ENCODE data around the gene FOXA2. TPM values are rescaled to one million over a fixed set of nuclear protein-coding genes. Genes with fewer than 3 reads are reported as not detected.

The FOXA2 gene
- total RNA-seq, 1 donor from 2014 or later, result 141 TPM

DNA sequence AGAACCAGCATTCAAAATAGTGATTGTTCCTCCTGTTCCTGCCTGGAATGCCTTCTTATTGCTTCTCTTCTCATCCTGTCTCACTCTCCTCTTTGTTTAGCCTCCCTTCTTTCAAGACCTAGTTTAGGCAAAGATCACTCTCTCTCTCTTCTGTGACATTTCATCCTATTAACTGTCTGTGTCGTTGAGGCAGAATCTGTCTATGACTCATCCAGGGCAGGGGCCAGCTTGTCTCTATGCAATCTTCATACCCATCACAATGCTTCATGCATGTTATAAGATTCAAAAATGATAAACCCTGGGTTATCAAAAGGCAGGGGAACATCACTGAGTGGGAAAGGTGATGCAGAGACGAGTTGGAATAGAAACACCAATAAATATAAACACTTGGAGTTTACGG, 32.2 kb upstream of the FOXA2 start:
- H3K9me3 Mint-ChIP-seq (ENCODE audit: low read depth), result peaks cover 3% of the 10 kb centered on the region
- peaks cover 51% of the 10 kb centered on the region for H3K4me1 Mint-ChIP-seq (ENCODE audit: low read depth)
- TF ChIP-seq, protein P1, sequence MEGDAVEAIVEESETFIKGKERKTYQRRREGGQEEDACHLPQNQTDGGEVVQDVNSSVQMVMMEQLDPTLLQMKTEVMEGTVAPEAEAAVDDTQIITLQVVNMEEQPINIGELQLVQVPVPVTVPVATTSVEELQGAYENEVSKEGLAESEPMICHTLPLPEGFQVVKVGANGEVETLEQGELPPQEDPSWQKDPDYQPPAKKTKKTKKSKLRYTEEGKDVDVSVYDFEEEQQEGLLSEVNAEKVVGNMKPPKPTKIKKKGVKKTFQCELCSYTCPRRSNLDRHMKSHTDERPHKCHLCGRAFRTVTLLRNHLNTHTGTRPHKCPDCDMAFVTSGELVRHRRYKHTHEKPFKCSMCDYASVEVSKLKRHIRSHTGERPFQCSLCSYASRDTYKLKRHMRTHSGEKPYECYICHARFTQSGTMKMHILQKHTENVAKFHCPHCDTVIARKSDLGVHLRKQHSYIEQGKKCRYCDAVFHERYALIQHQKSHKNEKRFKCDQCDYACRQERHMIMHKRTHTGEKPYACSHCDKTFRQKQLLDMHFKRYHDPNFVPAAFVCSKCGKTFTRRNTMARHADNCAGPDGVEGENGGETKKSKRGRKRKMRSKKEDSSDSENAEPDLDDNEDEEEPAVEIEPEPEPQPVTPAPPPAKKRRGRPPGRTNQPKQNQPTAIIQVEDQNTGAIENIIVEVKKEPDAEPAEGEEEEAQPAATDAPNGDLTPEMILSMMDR (IDR thresholded peaks at IDR 0.05; ENCODE audit: unreplicated experiment), result no peak
- peaks cover 4% of the 10 kb centered on the region for H3K27me3 Mint-ChIP-seq
- H3K4me3 Mint-ChIP-seq (ENCODE audit: low read depth), result no peak overlapping the region
- no peaks in the 10 kb centered on the region for H3K36me3 Mint-ChIP-seq (ENCODE audit: insufficient read depth)
- H3K27ac Mint-ChIP-seq, result peak overlapping the region; percentile 11
- DNase-seq (ENCODE audit: low spot score, unreplicated experiment), result no peak

DNA sequence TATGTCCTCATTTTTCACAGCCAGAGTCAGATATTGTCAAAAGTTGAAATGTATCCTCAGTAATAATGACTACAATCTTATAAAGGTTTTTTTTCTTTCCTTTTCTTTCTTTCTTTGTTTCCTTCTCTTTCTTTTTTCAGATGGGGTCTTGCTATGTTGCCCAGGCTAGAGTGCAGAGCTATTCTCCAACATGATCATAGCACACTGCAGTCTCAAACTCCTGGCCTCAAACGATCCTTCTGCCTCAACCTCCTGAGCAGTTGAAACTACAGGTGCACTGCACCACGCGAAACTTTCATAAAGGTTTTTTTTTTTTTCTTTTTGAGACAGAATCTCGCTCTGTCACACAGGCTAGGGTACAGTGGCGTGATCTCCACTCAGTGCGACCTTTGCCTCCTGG, 31.1 kb upstream of the FOXA2 start:
- peaks cover 3% of the 10 kb centered on the region for H3K9me3 Mint-ChIP-seq (ENCODE audit: low read depth)
- no peaks in the 10 kb centered on the region for H3K36me3 Mint-ChIP-seq (ENCODE audit: insufficient read depth)
- DNase-seq (ENCODE audit: low spot score, unreplicated experiment), result no peak
- TF ChIP-seq, protein P1 (IDR thresholded peaks at IDR 0.05; ENCODE audit: unreplicated experiment), result no peak
- H3K27me3 Mint-ChIP-seq, result peaks cover 4% of the 10 kb centered on the region
- peaks cover 46% of the 10 kb centered on the region for H3K4me1 Mint-ChIP-seq (ENCODE audit: low read depth)
- H3K27ac Mint-ChIP-seq, result peak overlapping the region; percentile 32
- H3K4me3 Mint-ChIP-seq (ENCODE audit: low read depth), result no peak overlapping the region

DNA sequence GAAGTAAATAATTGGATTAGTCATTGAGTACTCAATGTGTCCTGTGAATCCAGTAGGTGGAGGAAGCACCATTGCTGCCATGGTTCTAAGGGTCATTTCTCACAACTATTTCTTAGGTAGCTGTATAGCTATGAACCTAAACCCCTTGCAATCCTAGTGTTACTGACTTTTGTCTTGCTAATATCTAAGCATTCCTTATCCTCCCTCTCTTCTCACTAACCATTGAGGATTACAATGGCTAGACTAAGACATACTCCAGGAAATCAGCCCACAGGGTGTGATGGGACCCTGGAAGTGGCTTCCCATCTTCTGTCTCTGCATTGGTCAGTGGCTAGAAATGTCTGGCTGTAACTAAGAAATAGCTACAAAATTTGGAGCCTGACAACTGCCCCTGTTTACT, 27.3 kb upstream of the FOXA2 start:
- H3K4me3 Mint-ChIP-seq (ENCODE audit: low read depth), result no peak overlapping the region
- TF ChIP-seq, protein P1 (IDR thresholded peaks at IDR 0.05; ENCODE audit: unreplicated experiment), result no peak
- H3K4me1 Mint-ChIP-seq (ENCODE audit: low read depth), result peaks cover 18% of the 10 kb centered on the region
- peaks cover 3% of the 10 kb centered on the region for H3K9me3 Mint-ChIP-seq (ENCODE audit: low read depth)
- no peak overlapping the region for H3K27ac Mint-ChIP-seq
- DNase-seq (ENCODE audit: low spot score, unreplicated experiment), result no peak
- H3K36me3 Mint-ChIP-seq (ENCODE audit: insufficient read depth), result no peaks in the 10 kb centered on the region
- H3K27me3 Mint-ChIP-seq, result peaks cover 9% of the 10 kb centered on the region

DNA sequence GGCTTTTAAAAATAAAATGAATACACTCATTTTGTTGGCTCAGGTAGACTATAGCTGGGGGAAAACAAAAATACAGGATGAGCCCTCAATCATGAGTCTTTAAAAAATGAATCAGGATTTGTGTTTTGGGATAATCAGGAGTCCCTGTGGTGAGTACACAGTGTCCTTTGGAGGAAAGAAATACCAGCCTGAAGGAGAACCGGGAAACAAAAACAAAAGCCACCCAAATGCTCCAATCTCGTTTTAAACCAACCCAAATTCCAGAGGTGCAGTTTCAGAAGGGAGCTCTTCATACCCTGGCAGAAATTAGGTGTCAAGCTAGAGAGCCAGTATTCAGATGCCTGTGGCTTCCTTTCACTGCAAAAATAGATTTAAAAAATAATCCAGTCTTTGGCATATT, 23.3 kb upstream of the FOXA2 start:
- DNase-seq (ENCODE audit: low spot score, unreplicated experiment), result no peak
- peaks cover 5% of the 10 kb centered on the region for H3K4me1 Mint-ChIP-seq (ENCODE audit: low read depth)
- H3K27ac Mint-ChIP-seq, result no peak overlapping the region
- no peaks in the 10 kb centered on the region for H3K36me3 Mint-ChIP-seq (ENCODE audit: insufficient read depth)
- H3K4me3 Mint-ChIP-seq (ENCODE audit: low read depth), result no peak overlapping the region
- peaks cover 10% of the 10 kb centered on the region for H3K27me3 Mint-ChIP-seq
- TF ChIP-seq, protein P1 (IDR thresholded peaks at IDR 0.05; ENCODE audit: unreplicated experiment), result no peak
- H3K9me3 Mint-ChIP-seq (ENCODE audit: low read depth), result no peaks in the 10 kb centered on the region

DNA sequence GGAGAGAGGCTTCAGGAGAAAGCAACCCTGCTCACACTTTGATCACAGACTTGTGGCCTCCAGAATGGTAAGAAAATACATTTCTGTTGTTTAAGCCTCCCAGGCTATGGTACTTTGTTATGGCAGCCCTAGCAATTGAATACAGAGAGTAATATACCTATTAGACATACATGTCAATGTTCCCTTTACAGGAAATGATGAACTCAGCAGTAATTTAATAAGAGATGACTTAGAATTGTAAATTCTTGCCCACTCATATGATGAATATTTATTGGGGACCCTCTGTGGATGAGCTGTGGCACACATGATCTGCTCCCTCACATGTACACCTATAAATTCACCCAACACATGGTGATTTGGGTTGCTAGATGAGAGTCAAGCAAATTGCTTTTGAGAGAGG, 20.4 kb upstream of the FOXA2 start:
- no peaks in the 10 kb centered on the region for H3K36me3 Mint-ChIP-seq (ENCODE audit: insufficient read depth)
- no peak for DNase-seq (ENCODE audit: low spot score, unreplicated experiment)
- H3K4me3 Mint-ChIP-seq (ENCODE audit: low read depth), result no peak overlapping the region
- H3K9me3 Mint-ChIP-seq (ENCODE audit: low read depth), result peaks cover 3% of the 10 kb centered on the region
- TF ChIP-seq, protein P1 (IDR thresholded peaks at IDR 0.05; ENCODE audit: unreplicated experiment), result no peak
- H3K27me3 Mint-ChIP-seq, result peaks cover 10% of the 10 kb centered on the region
- no peak overlapping the region for H3K27ac Mint-ChIP-seq
- H3K4me1 Mint-ChIP-seq (ENCODE audit: low read depth), result peaks cover 10% of the 10 kb centered on the region

Measured in progenitor cell of endocrine pancreas (in vitro differentiated cells).